VCaP (cell line): Measurements from ENCODE around the gene NDUFB11.
"Not testable (repeated sequence)": the region's sequence is repeated elsewhere in the genome, so short reads cannot be mapped to it uniquely, and the experiment has no call there.

Experiments
- H3K27ac ChIP-seq: fragments of 450-650 bp; 2 replicates; pipeline ENCODE4 v1.5.1; 2017
- CTCF ChIP-seq: fragments of 450-650 bp; conservative IDR thresholded peaks from 2 replicates; pipeline ENCODE4 v1.5.1; 2017; ENCODE audit warnings: mild to moderate bottlenecking, moderate library complexity

Gene NDUFB11

GRCh38 chrX:47143894-47144625 lies 442 bp downstream of the NDUFB11 start:
- peak overlapping the region; percentile 90 for H3K27ac ChIP-seq
- no peak for TF ChIP-seq CTCF

- TF ChIP-seq CTCF: no peak
These were observed 6.3 kb downstream of the NDUFB11 start for GRCh38 chrX:47138171-47138570.

GRCh38 chrX:47135650-47136049 lies 8.9 kb downstream of the NDUFB11 start:
- not testable (repeated sequence) for H3K27ac ChIP-seq

More at GRCh38 chrX:47138171-47138570, 6.3 kb downstream of the NDUFB11 start:
- H3K27ac ChIP-seq: no peak overlapping the region

GRCh38 chrX:47133493-47133892 lies 11.0 kb downstream of the NDUFB11 start:
- TF ChIP-seq CTCF: no peak
- no peak overlapping the region for H3K27ac ChIP-seq

GRCh38 chrX:47129899-47130358 lies 14.6 kb downstream of the NDUFB11 start:
- H3K27ac ChIP-seq: peak overlapping the region; percentile 76
- TF ChIP-seq CTCF: no peak

GRCh38 chrX:47129157-47129898 lies 15.2 kb downstream of the NDUFB11 start:
- peak overlapping the region; percentile 76 for H3K27ac ChIP-seq
- TF ChIP-seq CTCF: no peak

- H3K27ac ChIP-seq: not testable (repeated sequence)
These were observed 20.0 kb downstream of the NDUFB11 start for GRCh38 chrX:47124466-47124865.

- not testable (repeated sequence) for H3K27ac ChIP-seq
These were observed 27.9 kb downstream of the NDUFB11 start for GRCh38 chrX:47116551-47117110.
